Upper lobe of right lung (tissue), 1 donor: ENCODE data around the gene PANK2. TPM values are rescaled to one million over a fixed set of nuclear protein-coding genes. Genes with fewer than 3 reads are reported as not detected.
"Not testable (repeated sequence)": the region's sequence is repeated elsewhere in the genome, so short reads cannot be mapped to it uniquely, and the experiment has no call there.

Experiments used
- ATAC-seq: fragments of 200-7000 bp; cut with Tn5 transposase; one replicate; pipeline ENCODE4 v1.9.1; 2020; ENCODE audit warnings: mild to moderate bottlenecking, moderate library complexity
- DNase-seq: peaks from one replicate; pipeline ENCODE4 v3.0.0-alpha.2; 2020
- H3K27ac ChIP-seq: fragments of 200-600 bp; one replicate; pipeline ENCODE4 v1.8.0; 2022
- H3K27me3 ChIP-seq: fragments of 200-600 bp; one replicate; pipeline ENCODE4 v1.8.0; 2022; ENCODE audit warnings: mild to moderate bottlenecking
- H3K36me3 ChIP-seq: fragments of 200-600 bp; one replicate; pipeline ENCODE4 v1.8.0; 2022
- H3K4me1 ChIP-seq: fragments of 200-600 bp; one replicate; pipeline ENCODE4 v1.8.0; 2022
- H3K4me3 ChIP-seq: fragments of 200-600 bp; one replicate; pipeline ENCODE4 v1.8.0; 2022; ENCODE audit warnings: mild to moderate bottlenecking
- H3K9me3 ChIP-seq: fragments of 200-600 bp; one replicate; pipeline ENCODE4 v1.8.0; 2022
- CTCF ChIP-seq: fragments of 200-600 bp; IDR thresholded peaks from one replicate; pipeline ENCODE4 v1.8.0; 2022; ENCODE audit warnings: antibody characterized with exemption
- intact Hi-C: fragments of 100-400 bp; cut with DNase I; formaldehyde crosslinking; loops from one replicate; pipeline ENCODE4 v1.11.0; 2022
- long read RNA-seq: library from polyadenylated mRNA; unstranded; transcript quantifications from one replicate; pipeline ENCODE4 v2.0.0, GENCODE V29; 2021
- total RNA-seq: library from RNA; stranded (reverse); fragmentation: NEBNext Ultra II Directional; extraction: Animal tissue kit (Norgen Biotek cat#: 25700); gene quantifications from one replicate; pipeline ENCODE4 v1.2.1, GENCODE V29; 2021
- donor health status: DM: no; HTN: yes; CAD: no; lungs with severe emphysema.

Gene PANK2
- total RNA-seq, result 37.6 TPM
- long read RNA-seq, transcript PANK2-201 (7 exons, 2,280 nt), result major isoform, 29 of 69 reads
- long read RNA-seq, transcript PANK2-202 (7 exons, 1,843 nt), result minor isoform, 17 of 69 reads
- long read RNA-seq, partial matches to known transcripts, result 9 of 69 reads
- long read RNA-seq, other reads (novel, unspliced or antisense), result 13 of 69 reads

GRCh38 chr20:3888622-3889488, at the start of gene PANK2:
PANK2 (plus strand) TSS chr20:3889387.
- Histone ChIP-seq H3K4me3 (peak within 1 kb of the TSS; percentile 84), H3K27me3 (no peaks in the 10 kb centered on the region), H3K4me1 (peaks cover 39% of the 10 kb centered on the region), H3K9me3 (no peaks in the 10 kb centered on the region), H3K36me3 (no peaks in the 10 kb centered on the region), H3K27ac (peak within 1 kb of the TSS; percentile 96)
- ATAC-seq (peak; percentile 98), DNase-seq (peak; percentile 99)
- intact Hi-C loops, result loop anchor here (10.0 kb wide), 1 partner anchor 186 kb away; no protein-coding TSS in a partner anchor
- TF ChIP-seq CTCF, result peak; percentile 46

GRCh38 chr20:3840201-3840600, 49.0 kb upstream of the PANK2 start:
- H3K27me3 ChIP-seq, H3K36me3 ChIP-seq, intact Hi-C loops, H3K4me3 ChIP-seq, H3K9me3 ChIP-seq, H3K4me1 ChIP-seq, H3K27ac ChIP-seq, ATAC-seq, DNase-seq: not testable (repeated sequence)

GRCh38 chr20:3842348-3842930, 46.7 kb upstream of the PANK2 start:
- Histone ChIP-seq H3K9me3 (no peaks in the 10 kb centered on the region), H3K27ac (no peak overlapping the region), H3K36me3 (no peaks in the 10 kb centered on the region), H3K4me1 (peaks cover 9% of the 10 kb centered on the region), H3K27me3 (no peaks in the 10 kb centered on the region), H3K4me3 (no peak overlapping the region)
- intact Hi-C loops, result no loop called here
- ATAC-seq (no peak), DNase-seq (no peak)
- TF ChIP-seq CTCF, result no peak

GRCh38 chr20:3843490-3843889, 45.7 kb upstream of the PANK2 start:
- no peak overlapping the region for H3K4me3 ChIP-seq
- intact Hi-C loops, result no loop called here
- ATAC-seq (no peak), DNase-seq (no peak)
- H3K9me3 ChIP-seq, result no peaks in the 10 kb centered on the region
- peaks cover 15% of the 10 kb centered on the region for H3K4me1 ChIP-seq
- H3K27ac ChIP-seq, result no peak overlapping the region
- H3K36me3 ChIP-seq, result no peaks in the 10 kb centered on the region
- TF ChIP-seq CTCF, result no peak
- H3K27me3 ChIP-seq, result no peaks in the 10 kb centered on the region

- H3K4me3 ChIP-seq, DNase-seq, ATAC-seq, intact Hi-C loops, H3K27ac ChIP-seq, H3K9me3 ChIP-seq, H3K27me3 ChIP-seq, H3K36me3 ChIP-seq: not testable (repeated sequence)
- H3K4me1 ChIP-seq, result peaks cover 15% of the 10 kb centered on the region
Measured at GRCh38 chr20:3843990-3844619, 45.1 kb upstream of the PANK2 start.

- TF ChIP-seq CTCF, result no peak
- DNase-seq (no peak), ATAC-seq (no peak)
- Histone ChIP-seq H3K27ac (peak overlapping the region; percentile 97), H3K27me3 (no peaks in the 10 kb centered on the region), H3K4me3 (peak overlapping the region; percentile 99), H3K36me3 (no peaks in the 10 kb centered on the region), H3K4me1 (peaks cover 15% of the 10 kb centered on the region), H3K9me3 (no peaks in the 10 kb centered on the region)
- intact Hi-C loops, result no loop called here
Measured at GRCh38 chr20:3846378-3846739, 42.8 kb upstream of the PANK2 start.
